Measurements from ENCODE around the gene TIMM50.

DNA sequence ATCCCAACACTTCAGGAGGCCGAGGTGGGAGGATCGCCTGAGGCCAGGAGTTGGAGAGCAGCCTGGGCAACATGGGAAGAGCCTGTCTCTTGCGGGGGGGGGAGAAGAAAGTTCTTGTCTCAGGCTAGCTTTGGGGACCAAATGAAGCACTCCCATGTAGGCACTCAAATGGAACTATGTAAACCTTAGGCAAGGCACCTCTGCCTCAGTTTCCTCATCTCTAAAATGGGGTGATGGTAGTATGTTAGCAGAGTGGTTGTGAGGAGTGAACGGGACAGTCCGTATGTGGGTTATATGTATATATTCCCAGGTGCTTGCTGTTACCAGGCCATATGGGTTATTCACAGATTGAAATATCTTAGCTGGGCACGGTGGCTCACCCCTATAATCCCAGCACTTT, 11.6 kb downstream of the TIMM50 start:
- TF ChIP-seq, protein P1, sequence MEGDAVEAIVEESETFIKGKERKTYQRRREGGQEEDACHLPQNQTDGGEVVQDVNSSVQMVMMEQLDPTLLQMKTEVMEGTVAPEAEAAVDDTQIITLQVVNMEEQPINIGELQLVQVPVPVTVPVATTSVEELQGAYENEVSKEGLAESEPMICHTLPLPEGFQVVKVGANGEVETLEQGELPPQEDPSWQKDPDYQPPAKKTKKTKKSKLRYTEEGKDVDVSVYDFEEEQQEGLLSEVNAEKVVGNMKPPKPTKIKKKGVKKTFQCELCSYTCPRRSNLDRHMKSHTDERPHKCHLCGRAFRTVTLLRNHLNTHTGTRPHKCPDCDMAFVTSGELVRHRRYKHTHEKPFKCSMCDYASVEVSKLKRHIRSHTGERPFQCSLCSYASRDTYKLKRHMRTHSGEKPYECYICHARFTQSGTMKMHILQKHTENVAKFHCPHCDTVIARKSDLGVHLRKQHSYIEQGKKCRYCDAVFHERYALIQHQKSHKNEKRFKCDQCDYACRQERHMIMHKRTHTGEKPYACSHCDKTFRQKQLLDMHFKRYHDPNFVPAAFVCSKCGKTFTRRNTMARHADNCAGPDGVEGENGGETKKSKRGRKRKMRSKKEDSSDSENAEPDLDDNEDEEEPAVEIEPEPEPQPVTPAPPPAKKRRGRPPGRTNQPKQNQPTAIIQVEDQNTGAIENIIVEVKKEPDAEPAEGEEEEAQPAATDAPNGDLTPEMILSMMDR (IDR thresholded peaks at IDR 0.05), result no peak
- no peak for TF ChIP-seq POLR2A (IDR thresholded peaks at IDR 0.05)

All from breast epithelium (tissue), 3 donors.